MCF 10A (cell line): ENCODE data around the gene AGAP1. TPM values are rescaled to one million over a fixed set of nuclear protein-coding genes. Genes with fewer than 3 reads are reported as not detected.

ENCODE experiments used
- BruUV-seq: library from RNA; stranded (reverse); fragments of 400-500 nt; replicated peaks from 2 replicates; lab custom pipeline; 2021; lab: Mats Ljungman, UMichigan
- CTCF ChIA-PET: fragments of 300-600 bp; sonication (Branson Sonifier 250); formaldehyde crosslinking; extraction: SDS; loops from one replicate; lab custom pipeline; 2021; ENCODE audit warnings: antibody characterized with exemption, inconsistent platforms; lab: Yijun Ruan, JAX
- POLR2A ChIA-PET: fragments of 300-600, 350-650 bp; sonication (Branson Sonifier 250); formaldehyde crosslinking; extraction: SDS; loops from one replicate; lab custom pipeline; 2020; ENCODE audit warnings: antibody characterized with exemption, inconsistent platforms; lab: Yijun Ruan, JAX
- DNase-seq: peaks from one replicate; pipeline ENCODE4 v3.0.0-alpha.2; 2018; ENCODE audit not compliant: unreplicated experiment
- H3K27ac Mint-ChIP-seq: one replicate; pipeline ENCODE4 v1.8.0; 2022; ENCODE audit warnings: mild to moderate bottlenecking, low read depth, mixed read lengths; ENCODE audit not compliant: unreplicated experiment
- H3K27me3 Mint-ChIP-seq: one replicate; pipeline ENCODE4 v1.8.0; 2022; ENCODE audit warnings: mixed read lengths; ENCODE audit not compliant: insufficient read depth, unreplicated experiment
- H3K36me3 Mint-ChIP-seq: one replicate; pipeline ENCODE4 v1.8.0; 2022; ENCODE audit warnings: mild to moderate bottlenecking, moderate library complexity, mixed read lengths; ENCODE audit not compliant: insufficient read depth, unreplicated experiment
- H3K4me1 Mint-ChIP-seq: one replicate; pipeline ENCODE4 v1.8.0; 2022; ENCODE audit warnings: mixed read lengths; ENCODE audit not compliant: insufficient read depth, unreplicated experiment
- H3K4me3 Mint-ChIP-seq: one replicate; pipeline ENCODE4 v1.8.0; 2022; ENCODE audit warnings: mild to moderate bottlenecking, moderate library complexity, mixed read lengths; ENCODE audit not compliant: unreplicated experiment
- H3K9me3 Mint-ChIP-seq: one replicate; pipeline ENCODE4 v1.8.0; 2022; ENCODE audit warnings: mixed read lengths; ENCODE audit not compliant: unreplicated experiment
- CTCF ChIP-seq: fragments of 200-600 bp; IDR thresholded peaks from one replicate; pipeline ENCODE4 v1.8.0; 2022; ENCODE audit warnings: antibody characterized with exemption, mild to moderate bottlenecking; ENCODE audit not compliant: unreplicated experiment
- intact Hi-C: fragments of 100-400 bp; cut with micrococcal nuclease; formaldehyde crosslinking; loops from 2 replicates; pipeline ENCODE4 v1.14.1; 2022
- total RNA-seq: library from RNA; stranded (reverse); gene quantifications from 2 replicates; pipeline ENCODE4 v1.2.3, GENCODE V29; 2022

AGAP1 gene
- total RNA-seq, 1 experiment from 2014 or later, result 41.3 TPM

- peaks cover 4% of the 10 kb centered on the region for H3K36me3 Mint-ChIP-seq
- BruUV-seq, result no TSS peak
- ChIA-PET CTCF (interaction anchor here (0.6 to 1.4 kb wide), 3 partner anchors 9 to 39 kb away, joined by 3 to 4 read pairs (median 4); no protein-coding TSS in a partner anchor), POLR2A (no interaction called here)
- H3K4me3 Mint-ChIP-seq, result no peak overlapping the region
- no peaks in the 10 kb centered on the region for H3K4me1 Mint-ChIP-seq
- no peak for TF ChIP-seq CTCF
- no peaks in the 10 kb centered on the region for H3K27me3 Mint-ChIP-seq
- no peak for DNase-seq
- no peak overlapping the region for H3K27ac Mint-ChIP-seq
- intact Hi-C loops, result no loop called here
- no peaks in the 10 kb centered on the region for H3K9me3 Mint-ChIP-seq
Observed at GRCh38 chr2:235634435-235635158, 140.8 kb downstream of the AGAP1 start.

- H3K9me3 Mint-ChIP-seq, result no peaks in the 10 kb centered on the region
- intact Hi-C loops, result no loop called here
- no peak for TF ChIP-seq CTCF
- H3K27ac Mint-ChIP-seq, result no peak overlapping the region
- no peaks in the 10 kb centered on the region for H3K4me1 Mint-ChIP-seq
- peaks cover 4% of the 10 kb centered on the region for H3K36me3 Mint-ChIP-seq
- no peaks in the 10 kb centered on the region for H3K27me3 Mint-ChIP-seq
- no peak overlapping the region for H3K4me3 Mint-ChIP-seq
- no peak for DNase-seq
- POLR2A ChIA-PET, result no interaction called here
- CTCF ChIA-PET, result no interaction called here
- BruUV-seq, result no TSS peak
Observed at GRCh38 chr2:235636546-235636945, 142.7 kb downstream of the AGAP1 start.

- peaks cover 10% of the 10 kb centered on the region for H3K4me1 Mint-ChIP-seq
- no peak overlapping the region for H3K4me3 Mint-ChIP-seq
- peaks cover 10% of the 10 kb centered on the region for H3K36me3 Mint-ChIP-seq
- TF ChIP-seq CTCF, result no peak
- no peak overlapping the region for H3K27ac Mint-ChIP-seq
- intact Hi-C loops, result no loop called here
- no peaks in the 10 kb centered on the region for H3K27me3 Mint-ChIP-seq
- POLR2A ChIA-PET, result no interaction called here
- CTCF ChIA-PET, result interaction anchor here (0.6 to 2.2 kb wide), 3 partner anchors 12 to 1701 kb away, joined by 3 to 8 read pairs (median 5); no protein-coding TSS in a partner anchor
- H3K9me3 Mint-ChIP-seq, result no peaks in the 10 kb centered on the region
- no peak for DNase-seq
- BruUV-seq, result no TSS peak
Observed at GRCh38 chr2:235637896-235638295, 144.1 kb downstream of the AGAP1 start.

- no peak for TF ChIP-seq CTCF
- ChIA-PET POLR2A (no interaction called here), CTCF (interaction anchor here (0.5 to 2.2 kb wide), 6 partner anchors 13 to 1872 kb away, joined by 3 to 8 read pairs (median 5); no protein-coding TSS in a partner anchor)
- no peak overlapping the region for H3K27ac Mint-ChIP-seq
- H3K9me3 Mint-ChIP-seq, result no peaks in the 10 kb centered on the region
- no peak for DNase-seq
- peaks cover 10% of the 10 kb centered on the region for H3K4me1 Mint-ChIP-seq
- no TSS peak for BruUV-seq
- H3K27me3 Mint-ChIP-seq, result no peaks in the 10 kb centered on the region
- no peak overlapping the region for H3K4me3 Mint-ChIP-seq
- peaks cover 12% of the 10 kb centered on the region for H3K36me3 Mint-ChIP-seq
- intact Hi-C loops, result no loop called here
Observed at GRCh38 chr2:235638541-235639427, 144.9 kb downstream of the AGAP1 start.
